Measurements from ENCODE around the gene LENG8. TPM values are rescaled to one million over a fixed set of nuclear protein-coding genes. Genes with fewer than 3 reads are reported as not detected.
"Not testable (repeated sequence)": the region's sequence is repeated elsewhere in the genome, so short reads cannot be mapped to it uniquely, and the experiment has no call there.

The LENG8 gene
- total RNA-seq, 2 experiments from 2014 or later: 610 to 639 TPM

GRCh38 chr19:54489341-54489740, 40.3 kb downstream of the LENG8 start:
- Mint-ChIP-seq H3K36me3 (ENCODE audit: low read depth) (no peaks in the 10 kb centered on the region), H3K27me3 (peaks cover 8% of the 10 kb centered on the region), H3K9me3 (no peaks in the 10 kb centered on the region), H3K4me3 (no peak overlapping the region), H3K4me1 (ENCODE audit: low read depth) (no peaks in the 10 kb centered on the region), H3K27ac (no peak overlapping the region)
- CTCF ChIA-PET: no interaction called here
- Histone ChIP-seq H3K9me3 (ENCODE audit: control insufficient read depth in 1 of 2, insufficient read depth in 1 of 2, low read length in 2 of 2) (no peaks in the 10 kb centered on the region), H3K27me3 (ENCODE audit: control insufficient read depth in 1 of 2, insufficient read depth in 2 of 2, low read length in 2 of 2) (peaks cover 0 to 6% of the 10 kb centered on the region in 2 experiments), H3K36me3 (ENCODE audit: insufficient read depth, low read length) (no peaks in the 10 kb centered on the region), H3K4me3 (ENCODE audit: low read length) (no peak overlapping the region), H3K4me1 (ENCODE audit: insufficient read depth, low read length) (peaks cover 3% of the 10 kb centered on the region), H3K27ac (ENCODE audit: low read depth in 1 of 2, low read length in 2 of 2) (no peak overlapping the region)
- intact Hi-C loops (cut with DNase I, micrococcal nuclease): no loop called here
- ATAC-seq (ENCODE audit: poor library complexity): no peak
- no peak for TF ChIP-seq CTCF (IDR thresholded peaks at IDR 0.05)
- DNase-seq: no peak
- POLR2A ChIA-PET: no interaction called here

- H3K4me3 Mint-ChIP-seq: no peak overlapping the region
- no peak for TF ChIP-seq CTCF (IDR thresholded peaks at IDR 0.05)
- peaks cover 3% of the 10 kb centered on the region for H3K4me1 ChIP-seq (ENCODE audit: insufficient read depth, low read length)
- no peak overlapping the region for H3K27ac Mint-ChIP-seq
- DNase-seq (no peak), ATAC-seq (ENCODE audit: poor library complexity) (no peak)
- ChIA-PET POLR2A (no interaction called here), CTCF (no interaction called here)
- intact Hi-C loops (cut with DNase I, micrococcal nuclease): no loop called here
- no peak overlapping the region for H3K4me3 ChIP-seq (ENCODE audit: low read length)
- no peaks in the 10 kb centered on the region for H3K4me1 Mint-ChIP-seq (ENCODE audit: low read depth)
- no peaks in the 10 kb centered on the region for H3K36me3 ChIP-seq (ENCODE audit: insufficient read depth, low read length)
- H3K27me3 ChIP-seq (ENCODE audit: control insufficient read depth in 1 of 2, insufficient read depth in 2 of 2, low read length in 2 of 2): peaks cover 0 to 6% of the 10 kb centered on the region in 2 experiments
- H3K27me3 Mint-ChIP-seq: peaks cover 8% of the 10 kb centered on the region
- no peaks in the 10 kb centered on the region for H3K36me3 Mint-ChIP-seq (ENCODE audit: low read depth)
- no peak overlapping the region for H3K27ac ChIP-seq (ENCODE audit: low read depth in 1 of 2, low read length in 2 of 2)
- no peaks in the 10 kb centered on the region for H3K9me3 ChIP-seq (ENCODE audit: control insufficient read depth in 1 of 2, insufficient read depth in 1 of 2, low read length in 2 of 2)
- H3K9me3 Mint-ChIP-seq: no peaks in the 10 kb centered on the region
These were observed 40.8 kb downstream of the LENG8 start for GRCh38 chr19:54489766-54490165.

DNA sequence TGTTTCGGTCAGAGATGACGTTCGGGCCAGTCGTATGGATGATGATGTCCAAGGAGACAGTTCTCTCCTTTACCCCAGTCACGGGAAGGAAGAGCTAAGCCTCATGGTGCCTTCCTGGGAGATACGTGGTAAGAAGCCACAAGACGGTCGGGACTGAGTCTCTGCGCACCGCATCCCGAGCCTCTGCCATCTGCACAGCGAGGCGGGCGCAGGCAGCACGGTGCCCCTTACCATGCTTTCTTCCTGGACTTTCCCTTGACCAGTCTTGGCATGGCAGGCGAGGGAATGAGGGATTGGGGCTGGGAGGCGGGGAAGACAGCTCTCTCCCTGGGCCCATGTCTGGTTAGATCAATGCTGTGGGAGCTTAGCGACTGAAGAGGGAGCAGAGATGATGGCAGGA, 43.6 kb downstream of the LENG8 start:
- H3K27me3 Mint-ChIP-seq: peaks cover 19% of the 10 kb centered on the region
- Histone ChIP-seq H3K4me3 (ENCODE audit: low read length) (no peak overlapping the region), H3K27me3 (ENCODE audit: control insufficient read depth in 1 of 2, insufficient read depth in 2 of 2, low read length in 2 of 2) (peaks cover 0 to 6% of the 10 kb centered on the region in 2 experiments), H3K4me1 (ENCODE audit: insufficient read depth, low read length) (peaks cover 3% of the 10 kb centered on the region), H3K36me3 (ENCODE audit: insufficient read depth, low read length) (no peaks in the 10 kb centered on the region), H3K9me3 (ENCODE audit: control insufficient read depth in 1 of 2, insufficient read depth in 1 of 2, low read length in 2 of 2) (no peaks in the 10 kb centered on the region), H3K27ac (ENCODE audit: low read depth in 1 of 2, low read length in 2 of 2) (no peak overlapping the region)
- no peak overlapping the region for H3K27ac Mint-ChIP-seq
- ATAC-seq (ENCODE audit: poor library complexity) (no peak), DNase-seq (no peak)
- H3K4me3 Mint-ChIP-seq: no peak overlapping the region
- no peak for TF ChIP-seq CTCF (IDR thresholded peaks at IDR 0.05)
- H3K4me1 Mint-ChIP-seq (ENCODE audit: low read depth): peaks cover 9% of the 10 kb centered on the region
- intact Hi-C loops (cut with DNase I, micrococcal nuclease): no loop called here
- CTCF ChIA-PET: no interaction called here
- H3K36me3 Mint-ChIP-seq (ENCODE audit: low read depth): no peaks in the 10 kb centered on the region
- POLR2A ChIA-PET: no interaction called here
- no peaks in the 10 kb centered on the region for H3K9me3 Mint-ChIP-seq

DNA sequence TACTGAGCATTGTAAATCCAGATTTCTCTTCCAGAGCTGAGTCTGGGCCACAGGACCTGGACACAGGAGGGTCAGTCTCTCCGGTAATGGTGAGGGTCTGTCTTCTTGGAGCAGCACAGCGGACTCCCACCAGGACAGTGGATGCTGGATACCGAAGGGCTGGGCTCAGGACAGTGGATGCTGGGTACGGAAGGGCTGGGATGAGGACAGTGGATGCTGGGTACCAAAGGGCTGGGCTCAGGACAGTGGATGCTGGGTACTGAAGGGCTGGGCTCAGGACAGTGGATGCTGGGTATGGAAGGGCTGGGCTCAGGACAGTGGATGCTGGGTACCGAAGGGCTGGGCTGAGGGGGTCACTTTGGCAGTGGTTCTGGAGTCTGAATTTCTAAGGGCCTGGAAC, 44.1 kb downstream of the LENG8 start:
- H3K9me3 ChIP-seq (ENCODE audit: control insufficient read depth in 1 of 2, insufficient read depth in 1 of 2, low read length in 2 of 2); ATAC-seq (ENCODE audit: poor library complexity); DNase-seq; POLR2A ChIA-PET; H3K27ac ChIP-seq (ENCODE audit: low read depth in 1 of 2, low read length in 2 of 2); H3K27ac Mint-ChIP-seq; H3K36me3 ChIP-seq (ENCODE audit: insufficient read depth, low read length); CTCF ChIA-PET; H3K27me3 ChIP-seq (ENCODE audit: control insufficient read depth in 1 of 2, insufficient read depth in 2 of 2, low read length in 2 of 2); H3K9me3 Mint-ChIP-seq; H3K4me3 ChIP-seq (ENCODE audit: low read length); H3K4me1 ChIP-seq (ENCODE audit: insufficient read depth, low read length); intact Hi-C loops (cut with DNase I, micrococcal nuclease); H3K4me3 Mint-ChIP-seq; H3K36me3 Mint-ChIP-seq (ENCODE audit: low read depth): not testable (repeated sequence)
- Mint-ChIP-seq H3K4me1 (ENCODE audit: low read depth) (peaks cover 14% of the 10 kb centered on the region), H3K27me3 (peaks cover 24% of the 10 kb centered on the region)

All from CD4-positive, alpha-beta T cell (primary cell).